Omental fat pad (tissue), 4 donors: ENCODE measurements around the gene MAG. TPM values are rescaled to one million over a fixed set of nuclear protein-coding genes. Genes with fewer than 3 reads are reported as not detected.
A peak's percentile ranks its signal among the peaks of the same experiment; 100 is the strongest.

Source experiments
- ATAC-seq: fragments of 150-250 bp; one replicate; pipeline ENCODE4 v1.9.1; 2016; ENCODE audit warnings: mild to moderate bottlenecking, moderate library complexity; ENCODE audit not compliant: low FRiP score
- DNase-seq: peaks from one replicate; pipeline ENCODE4 v3.0.0-alpha.2; 2019; ENCODE audit warnings: low spot score
- total RNA-seq, 4 donors: library from RNA; depleted of rRNA; stranded (reverse); fragments of >200 nt; gene quantifications; one replicate each; pipeline ENCODE4 v1.1.0, GENCODE V29; 2016
- TF ChIP-seq, protein P1 (sequence below), 3 donors: fragments of 450-650 bp; IDR thresholded peaks; one replicate each; pipeline ENCODE4 v1.5.1; 2016 to 2017; ENCODE audit warnings: antibody characterized with exemption in 3 of 3, mild to moderate bottlenecking in 3 of 3, moderate library complexity in 2 of 3

The MAG gene
- total RNA-seq, 4 donors from 2014 or later, result not detected

DNA sequence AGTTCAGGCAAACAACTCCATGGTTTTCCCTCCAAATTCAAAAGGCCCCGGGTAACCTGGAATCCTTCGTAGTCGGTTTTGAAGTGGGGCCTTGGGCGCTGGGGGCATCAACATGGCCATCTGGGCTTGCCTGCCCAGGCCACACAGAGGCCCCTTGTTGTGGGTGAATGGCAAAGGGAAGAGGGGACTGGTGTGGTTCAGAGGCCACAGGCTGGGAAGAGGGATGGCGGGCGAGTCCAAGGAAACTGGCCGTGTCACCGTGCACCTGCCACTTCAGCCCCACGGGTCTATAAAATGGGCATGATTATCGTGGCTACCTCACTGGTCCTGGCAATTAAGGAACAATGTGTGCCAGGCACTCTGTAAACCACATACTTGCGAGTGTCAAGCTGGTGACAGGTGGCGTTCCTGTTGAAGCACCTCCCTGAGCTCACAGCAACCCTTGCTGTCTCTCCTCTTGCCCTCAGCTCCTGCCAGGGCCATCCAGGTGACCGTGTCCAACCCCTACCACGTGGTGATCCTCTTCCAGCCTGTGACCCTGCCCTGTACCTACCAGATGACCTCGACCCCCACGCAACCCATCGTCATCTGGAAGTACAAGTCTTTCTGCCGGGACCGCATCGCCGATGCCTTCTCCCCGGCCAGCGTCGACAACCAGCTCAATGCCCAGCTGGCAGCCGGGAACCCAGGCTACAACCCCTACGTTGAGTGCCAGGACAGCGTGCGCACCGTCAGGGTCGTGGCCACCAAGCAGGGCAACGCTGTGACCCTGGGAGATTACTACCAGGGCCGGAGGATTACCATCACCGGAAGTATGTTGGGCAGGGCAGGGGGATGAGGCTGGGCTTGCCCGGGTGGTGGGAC lies 41.9 kb upstream of the MAG start:
- TF ChIP-seq, protein P1, sequence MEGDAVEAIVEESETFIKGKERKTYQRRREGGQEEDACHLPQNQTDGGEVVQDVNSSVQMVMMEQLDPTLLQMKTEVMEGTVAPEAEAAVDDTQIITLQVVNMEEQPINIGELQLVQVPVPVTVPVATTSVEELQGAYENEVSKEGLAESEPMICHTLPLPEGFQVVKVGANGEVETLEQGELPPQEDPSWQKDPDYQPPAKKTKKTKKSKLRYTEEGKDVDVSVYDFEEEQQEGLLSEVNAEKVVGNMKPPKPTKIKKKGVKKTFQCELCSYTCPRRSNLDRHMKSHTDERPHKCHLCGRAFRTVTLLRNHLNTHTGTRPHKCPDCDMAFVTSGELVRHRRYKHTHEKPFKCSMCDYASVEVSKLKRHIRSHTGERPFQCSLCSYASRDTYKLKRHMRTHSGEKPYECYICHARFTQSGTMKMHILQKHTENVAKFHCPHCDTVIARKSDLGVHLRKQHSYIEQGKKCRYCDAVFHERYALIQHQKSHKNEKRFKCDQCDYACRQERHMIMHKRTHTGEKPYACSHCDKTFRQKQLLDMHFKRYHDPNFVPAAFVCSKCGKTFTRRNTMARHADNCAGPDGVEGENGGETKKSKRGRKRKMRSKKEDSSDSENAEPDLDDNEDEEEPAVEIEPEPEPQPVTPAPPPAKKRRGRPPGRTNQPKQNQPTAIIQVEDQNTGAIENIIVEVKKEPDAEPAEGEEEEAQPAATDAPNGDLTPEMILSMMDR (IDR thresholded peaks at IDR 0.05), result no peak
- ATAC-seq (no peak), DNase-seq (no peak)

DNA sequence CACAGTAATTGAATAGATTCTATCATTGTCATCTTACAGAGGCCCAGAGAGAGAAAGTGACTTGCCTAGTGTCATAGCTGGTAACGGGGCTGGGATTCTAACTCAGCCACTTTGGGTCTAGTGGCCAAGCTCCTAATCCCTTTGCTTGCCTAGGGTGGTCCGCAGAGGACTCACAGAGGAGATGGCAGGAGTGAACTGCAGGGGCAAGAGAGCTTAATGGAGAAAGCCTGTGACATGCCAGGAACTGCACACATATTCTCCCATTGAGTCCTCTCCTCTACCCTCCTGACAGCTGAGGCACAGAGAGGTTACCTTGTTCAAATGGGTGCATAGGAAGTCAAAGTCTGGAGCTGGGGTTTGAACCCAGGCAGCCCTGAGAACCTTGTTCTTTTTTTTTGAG lies 40.5 kb upstream of the MAG start:
- TF ChIP-seq, protein P1 (IDR thresholded peaks at IDR 0.05), result no peak
- DNase-seq, result no peak
- ATAC-seq, result no peak

DNA sequence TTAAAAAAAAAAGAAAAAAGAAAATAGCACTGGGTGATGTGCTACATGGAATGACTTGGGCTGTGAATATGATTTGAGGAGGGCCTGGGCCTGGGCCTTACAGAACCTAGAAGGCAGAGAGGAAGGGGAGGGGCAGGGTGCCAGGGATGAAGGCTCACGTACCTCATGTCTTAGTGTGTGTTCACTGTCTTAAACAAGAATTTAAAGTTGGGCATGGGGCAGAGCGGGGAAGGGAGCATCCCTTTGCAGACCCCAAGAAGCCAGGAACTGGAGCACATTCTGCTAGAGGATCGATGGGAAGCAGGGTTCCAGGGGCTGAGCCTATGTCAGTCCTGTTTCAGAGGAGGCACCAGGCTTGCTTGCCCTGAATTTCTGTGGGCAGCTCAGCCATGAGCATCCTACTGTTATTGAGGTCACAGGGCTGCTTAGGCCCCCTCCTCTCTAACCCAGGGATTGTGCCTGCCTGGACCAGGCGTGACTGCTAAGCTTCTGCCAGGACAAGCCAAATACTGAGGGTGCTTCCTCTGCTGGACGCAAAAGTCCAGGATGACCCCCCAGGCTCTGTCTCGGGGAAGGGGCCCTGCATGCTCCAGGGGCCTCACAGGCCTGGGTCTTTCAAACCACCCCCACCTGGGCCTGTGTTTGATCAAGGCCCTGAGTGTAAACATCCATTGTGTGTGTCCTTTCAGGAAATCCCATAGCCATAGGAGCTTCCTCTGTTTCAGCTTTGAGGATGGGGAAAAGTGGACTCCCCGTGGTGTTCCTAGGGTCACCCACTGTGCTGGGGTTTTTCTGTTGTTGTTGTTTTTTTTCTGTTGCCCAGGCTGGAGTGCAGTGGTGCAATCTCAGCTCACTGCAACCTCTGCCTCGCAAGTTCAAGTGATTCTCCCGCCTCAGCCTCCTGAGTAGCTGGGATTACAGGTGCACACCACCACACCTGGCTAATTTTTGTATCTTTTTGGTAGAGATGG lies 38.4 kb upstream of the MAG start:
- TF ChIP-seq, protein P1 (IDR thresholded peaks at IDR 0.05), result no peak
- ATAC-seq (no peak), DNase-seq (no peak)

DNA sequence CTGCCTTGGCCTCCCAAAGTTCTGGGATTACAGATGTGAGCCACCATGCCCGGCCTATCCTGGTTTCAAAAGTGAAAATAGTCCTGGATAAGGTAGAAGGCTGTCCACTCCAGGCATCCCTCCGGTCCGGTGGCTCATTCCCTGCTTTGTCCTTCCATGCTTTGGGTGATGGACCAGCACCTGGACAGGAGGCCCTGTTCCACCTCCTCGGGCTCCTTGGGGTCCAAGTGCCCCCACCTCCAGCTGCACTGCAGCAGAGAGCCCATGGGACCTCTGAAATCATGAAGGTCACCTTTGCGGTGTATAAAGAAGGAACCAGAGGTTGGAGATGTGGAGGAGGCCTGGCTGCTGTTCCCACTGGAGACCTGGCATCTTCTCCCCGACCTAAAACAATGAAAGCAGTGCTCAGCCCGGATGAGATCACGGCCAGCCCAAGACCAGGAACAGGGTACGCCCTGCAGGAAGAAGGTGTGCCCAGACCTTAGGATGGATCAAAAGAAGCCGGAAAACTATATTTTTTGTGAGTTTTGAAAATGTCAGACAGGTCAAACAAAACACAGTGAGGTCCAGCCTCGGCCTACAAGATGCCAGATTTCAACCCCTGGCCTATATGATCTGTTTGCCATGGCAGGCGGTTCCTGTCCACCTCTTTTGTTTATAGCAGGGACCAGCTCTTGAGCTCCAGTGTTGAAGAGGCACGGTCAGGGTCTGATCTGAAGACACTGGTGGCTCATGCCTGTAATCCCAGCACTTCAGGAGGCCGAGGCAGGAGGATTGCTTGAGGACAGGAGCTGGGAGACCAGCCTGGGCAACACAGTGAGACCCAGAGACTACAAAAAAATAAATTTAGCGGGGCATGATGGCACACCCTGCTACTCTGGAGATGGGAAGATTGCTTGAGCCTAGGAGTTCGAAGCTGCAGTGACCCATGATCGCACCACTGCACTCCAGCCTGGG lies 37.3 kb upstream of the MAG start:
- peak; percentile 15 for ATAC-seq
- TF ChIP-seq, protein P1 (IDR thresholded peaks at IDR 0.05), result no peak
- DNase-seq, result no peak

DNA sequence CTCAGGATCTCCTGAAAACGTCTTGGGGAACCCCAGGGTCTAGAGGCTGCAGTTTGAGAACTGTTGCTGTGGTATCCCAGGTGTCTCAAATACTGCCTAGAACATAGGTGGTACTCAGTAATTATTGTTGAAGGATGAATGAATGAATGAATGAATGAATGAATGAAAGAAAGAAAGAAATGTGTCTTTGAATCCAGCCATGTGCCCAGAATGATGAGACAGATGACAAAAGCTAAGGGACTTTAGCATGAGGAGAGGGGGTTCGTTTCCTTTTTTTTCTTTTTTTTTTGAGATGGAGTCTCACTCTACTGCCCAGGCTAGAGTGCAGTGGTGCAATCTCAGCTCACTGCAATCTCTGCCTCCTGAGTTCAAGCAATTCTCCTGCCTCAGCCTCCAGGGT lies 35.4 kb upstream of the MAG start:
- TF ChIP-seq, protein P1 (IDR thresholded peaks at IDR 0.05), result no peak
- DNase-seq (no peak), ATAC-seq (no peak)

DNA sequence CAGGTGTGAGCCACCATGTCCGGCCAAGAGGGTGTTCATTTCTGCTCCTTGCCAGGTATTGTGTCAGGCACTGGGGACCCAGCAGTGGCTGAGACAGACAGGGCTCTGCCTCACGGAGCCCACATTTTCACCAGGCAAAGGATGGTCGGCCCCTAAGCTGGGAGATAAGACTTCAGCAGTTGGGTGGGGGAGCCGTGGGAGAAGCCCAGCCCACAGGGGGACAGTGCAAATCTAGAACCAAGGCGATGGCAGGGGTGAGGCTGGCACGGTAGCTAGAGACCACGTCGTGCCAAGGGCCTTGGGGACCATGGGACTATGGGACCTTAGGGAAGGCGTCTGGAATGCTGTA lies 34.9 kb upstream of the MAG start:
- TF ChIP-seq, protein P1 (IDR thresholded peaks at IDR 0.05), result no peak
- ATAC-seq (no peak), DNase-seq (no peak)
